ENCODE measurements around the gene C3.
A peak's percentile ranks its signal among the peaks of the same experiment; 100 is the strongest.

C3 gene

GRCh38 chr19:6744381-6745301 is 24.2 kb upstream of the C3 start:
- no peak for DNase-seq

DNA sequence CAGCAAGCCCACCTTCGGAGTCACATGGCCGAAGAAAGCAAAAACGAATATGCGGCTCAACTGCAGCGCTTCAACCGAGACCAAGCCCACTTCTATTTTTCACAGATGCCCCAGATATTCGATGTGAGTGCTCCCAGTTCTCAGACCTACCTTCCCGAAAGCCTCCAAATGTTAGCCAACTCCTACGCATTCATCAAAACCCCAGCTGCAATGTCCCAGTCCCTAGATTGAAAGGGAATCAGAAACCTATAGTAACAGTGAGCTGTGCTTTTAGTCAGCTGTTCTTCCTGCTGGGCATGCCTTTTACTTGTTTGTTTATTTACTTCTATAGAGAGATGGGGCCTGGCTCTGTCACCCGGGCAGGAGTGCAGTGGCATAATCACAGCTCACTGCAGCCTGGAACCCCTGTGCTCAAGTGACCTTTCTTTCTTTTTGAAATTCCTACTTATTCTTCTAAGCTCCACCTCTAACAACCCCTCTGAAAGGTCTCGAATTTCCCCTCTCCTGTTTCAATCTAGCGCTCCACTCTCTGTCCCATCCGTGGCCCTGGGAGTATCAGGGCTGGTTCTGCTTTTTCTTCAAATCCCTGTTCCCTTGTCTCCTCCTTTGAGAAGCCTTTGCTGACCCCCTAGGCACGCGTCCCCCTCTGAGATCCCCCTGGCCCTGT is 23.4 kb upstream of the C3 start:
- DNase-seq = no peak

GRCh38 chr19:6743066-6743465 is 22.6 kb upstream of the C3 start:
- DNase-seq = no peak

DNA sequence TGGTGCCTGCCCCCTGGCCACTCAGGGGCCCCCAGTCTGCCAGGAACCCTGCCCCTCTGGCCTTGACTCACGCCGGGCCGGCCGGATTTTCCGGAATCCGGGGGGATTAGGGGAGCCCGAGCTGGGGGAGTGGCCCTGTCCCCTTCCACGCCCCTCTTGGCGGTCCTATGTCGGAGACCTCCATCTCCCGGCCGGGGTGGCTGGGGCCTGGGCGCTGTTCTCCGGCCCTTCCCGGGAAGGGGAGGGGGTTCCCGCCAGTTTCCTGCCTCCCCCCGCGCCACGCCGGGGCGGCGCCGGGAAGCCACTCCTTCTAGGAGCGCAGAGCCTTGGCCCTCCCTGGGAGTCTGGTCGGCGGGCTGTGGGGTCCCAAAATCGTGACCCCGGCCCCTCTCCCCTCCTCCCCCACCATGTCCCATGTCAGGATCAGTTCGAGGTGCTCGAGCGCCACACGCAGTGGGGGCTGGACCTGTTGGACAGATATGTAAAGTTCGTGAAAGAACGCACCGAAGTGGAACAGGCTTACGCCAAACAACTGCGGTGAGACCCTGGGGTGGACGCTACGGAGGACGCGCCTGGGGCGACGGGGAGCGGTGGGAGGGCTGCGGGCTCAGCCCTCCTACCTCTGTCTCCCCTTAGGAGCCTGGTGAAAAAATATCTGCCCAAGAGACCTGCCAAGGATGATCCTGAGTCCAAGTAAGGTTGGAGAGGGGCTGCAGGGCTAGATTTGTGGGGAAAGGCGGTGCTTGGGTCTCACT is 20.3 kb upstream of the C3 start:
- DNase-seq = no peak

DNA sequence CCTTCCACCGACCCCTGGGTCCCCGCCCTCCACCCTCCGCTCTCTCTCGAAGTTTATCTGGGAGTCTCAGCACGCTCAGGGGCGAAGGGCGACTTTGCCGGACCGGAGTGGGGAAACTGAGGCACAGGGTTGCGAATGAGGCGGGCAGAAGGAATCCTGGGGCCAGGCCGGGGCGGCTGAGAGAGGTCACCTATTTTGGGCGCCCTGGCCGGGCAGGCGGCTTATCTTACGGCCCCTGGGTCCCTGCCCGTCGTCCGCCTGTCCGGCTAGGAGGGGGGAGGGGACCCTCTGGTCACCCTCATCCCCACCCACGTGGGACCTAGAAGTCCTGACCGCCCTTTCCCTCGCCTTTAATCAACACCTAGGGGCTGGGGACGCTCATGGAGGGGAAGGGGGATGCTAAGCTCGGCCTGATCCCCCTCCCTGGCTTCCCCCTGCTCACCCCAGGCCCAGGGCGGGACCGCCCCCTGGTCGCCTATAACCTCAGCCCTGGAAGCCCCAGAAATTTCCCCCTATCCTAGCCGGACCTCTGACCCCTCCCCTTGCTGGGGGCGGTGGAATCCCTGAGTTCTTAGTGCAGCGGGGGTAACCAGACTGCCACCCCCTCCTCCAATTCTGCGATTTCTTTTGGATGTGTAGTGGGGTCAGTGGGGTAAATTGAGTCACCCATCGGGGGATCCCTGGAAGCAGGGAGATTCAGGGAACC is 19.6 kb upstream of the C3 start:
- DNase-seq = peak; percentile 6

GRCh38 chr19:6739390-6739882 is 19.0 kb upstream of the C3 start, which contains the start of gene TRIP10:
Gene TRIP10, plus strand, starts transcription at chr19:6739680. Its CDS starts 82 bp downstream, at chr19:6739762.
- DNase-seq = peak; percentile 23

GRCh38 chr19:6738787-6739389 is 18.4 kb upstream of the C3 start:
- no peak for DNase-seq

DNA sequence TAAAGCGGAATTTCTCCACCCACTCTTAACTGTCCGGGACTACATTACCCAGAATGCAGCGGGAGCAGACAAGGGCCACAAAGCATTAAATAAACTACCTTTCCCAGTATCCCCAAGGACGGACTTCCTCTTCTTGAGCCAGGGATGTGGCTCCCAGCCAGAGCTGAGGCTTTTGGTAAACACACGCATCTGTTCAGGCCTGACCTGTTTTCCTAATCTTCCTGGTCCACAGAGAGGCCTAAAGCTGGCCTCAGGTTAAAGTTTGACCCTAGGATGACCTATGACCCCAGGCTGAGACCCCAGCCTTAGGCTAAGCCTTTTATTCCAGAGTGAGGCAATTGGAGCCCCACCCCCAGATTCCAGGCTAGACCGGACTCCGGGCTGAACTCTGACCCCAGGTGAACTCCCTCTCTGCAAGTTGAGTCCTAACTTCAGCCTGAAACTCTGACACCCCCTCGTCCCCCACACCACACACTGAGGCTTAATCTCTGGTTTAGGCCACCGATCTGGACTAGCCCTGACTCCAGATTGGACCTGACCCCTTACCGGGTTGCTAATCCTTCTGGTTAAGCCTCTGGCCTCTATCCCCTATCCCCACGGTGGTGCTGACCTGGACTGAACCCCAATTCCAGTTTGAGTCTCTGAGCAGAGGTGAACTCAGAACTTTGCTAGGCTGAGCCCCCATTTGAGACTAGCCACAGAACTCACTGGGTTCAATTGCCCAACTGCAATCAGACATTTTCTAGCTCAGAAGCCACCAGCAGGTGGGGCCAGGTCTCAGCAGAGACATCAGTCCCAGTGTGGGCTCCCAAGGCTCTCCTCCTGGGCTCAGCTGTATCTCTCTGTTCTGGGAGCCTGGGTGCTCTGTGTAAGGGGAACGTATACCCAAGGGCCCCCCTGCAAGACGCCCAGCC is 17.7 kb upstream of the C3 start:
- DNase-seq = peak; percentile 32

DNA sequence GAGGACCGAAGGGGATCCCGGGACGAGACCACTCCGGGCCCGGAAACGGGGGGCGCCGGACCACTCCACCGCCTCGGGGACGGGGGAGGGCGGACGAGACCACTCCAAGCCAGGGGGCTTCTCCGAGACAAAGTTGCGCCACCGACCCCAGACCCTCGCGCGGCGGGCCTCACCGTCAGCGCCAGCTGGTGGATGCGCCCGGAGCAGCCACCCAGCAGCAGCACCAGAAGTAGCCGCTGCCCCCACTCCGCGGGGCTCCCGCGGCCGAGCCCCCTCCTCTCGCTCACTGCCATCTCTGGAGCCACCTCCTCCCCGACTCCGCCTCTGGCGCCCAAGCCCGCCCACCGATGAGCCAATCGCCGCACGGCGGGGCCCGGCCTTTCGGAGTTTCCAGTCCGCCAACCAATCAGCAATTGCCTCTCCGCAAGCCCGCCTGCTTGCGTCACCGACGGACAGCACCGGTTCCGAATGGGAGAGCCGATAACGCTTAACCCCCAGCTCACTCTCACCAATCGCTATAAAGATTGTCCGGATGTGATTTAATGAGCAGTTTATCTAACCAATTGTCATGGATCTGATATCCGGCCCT is 16.9 kb upstream of the C3 start, which contains the start of gene GPR108:
Gene GPR108 (minus strand): TSS at position 297 of the 589 bp plus-strand sequence. CDS start 4 bp downstream, at position 293.
- peak; percentile 95 for DNase-seq

GRCh38 chr19:6736917-6737283 is 16.4 kb upstream of the C3 start:
- DNase-seq = no peak

DNA sequence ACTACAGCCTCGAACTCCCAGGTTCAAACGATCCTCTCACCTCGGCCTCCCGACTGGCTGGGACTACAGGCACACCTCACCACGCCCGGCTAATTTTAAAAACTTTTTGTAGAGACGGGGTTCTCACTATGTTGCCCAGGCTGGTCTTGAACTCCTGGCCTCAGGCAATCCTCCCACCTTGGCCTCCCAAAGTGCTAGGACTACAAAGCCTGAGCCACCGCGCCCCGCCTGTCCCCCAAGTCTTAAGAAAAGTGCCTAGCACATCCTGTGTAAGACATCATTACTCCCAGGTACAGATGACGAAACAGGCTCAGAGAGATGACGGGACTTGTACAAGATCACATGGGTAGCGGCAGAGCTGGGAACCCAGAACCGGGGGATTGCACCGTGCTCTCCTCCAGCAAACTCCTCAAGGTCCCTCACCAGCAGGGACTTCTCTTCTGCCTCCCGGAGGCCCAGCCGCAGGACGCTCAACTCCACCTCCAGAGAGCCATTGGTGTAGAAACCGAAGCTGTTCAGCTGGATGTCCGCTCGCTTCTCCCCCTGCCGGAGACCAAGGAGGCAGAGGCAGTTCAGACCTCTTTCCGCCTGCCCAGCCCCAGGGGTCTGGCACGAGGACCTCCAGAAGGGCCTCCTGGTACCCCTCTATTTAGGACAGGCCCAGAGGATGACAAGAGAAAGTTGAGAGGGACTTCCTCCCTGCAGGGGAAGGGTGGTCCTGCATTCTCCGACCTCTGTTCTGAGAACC is 15.9 kb upstream of the C3 start:
- DNase-seq = peak; percentile 27

GRCh38 chr19:6735181-6735911 is 14.9 kb upstream of the C3 start:
- no peak for DNase-seq

- DNase-seq = no peak
Observed at GRCh38 chr19:6734096-6734696, 13.7 kb upstream of the C3 start.

- DNase-seq = no peak
Observed at GRCh38 chr19:6733338-6734095, 13.1 kb upstream of the C3 start.

- no peak for DNase-seq
Observed at GRCh38 chr19:6732803-6733337, 12.4 kb upstream of the C3 start.

- DNase-seq = no peak
Observed at GRCh38 chr19:6731822-6732221, 11.4 kb upstream of the C3 start.

DNA sequence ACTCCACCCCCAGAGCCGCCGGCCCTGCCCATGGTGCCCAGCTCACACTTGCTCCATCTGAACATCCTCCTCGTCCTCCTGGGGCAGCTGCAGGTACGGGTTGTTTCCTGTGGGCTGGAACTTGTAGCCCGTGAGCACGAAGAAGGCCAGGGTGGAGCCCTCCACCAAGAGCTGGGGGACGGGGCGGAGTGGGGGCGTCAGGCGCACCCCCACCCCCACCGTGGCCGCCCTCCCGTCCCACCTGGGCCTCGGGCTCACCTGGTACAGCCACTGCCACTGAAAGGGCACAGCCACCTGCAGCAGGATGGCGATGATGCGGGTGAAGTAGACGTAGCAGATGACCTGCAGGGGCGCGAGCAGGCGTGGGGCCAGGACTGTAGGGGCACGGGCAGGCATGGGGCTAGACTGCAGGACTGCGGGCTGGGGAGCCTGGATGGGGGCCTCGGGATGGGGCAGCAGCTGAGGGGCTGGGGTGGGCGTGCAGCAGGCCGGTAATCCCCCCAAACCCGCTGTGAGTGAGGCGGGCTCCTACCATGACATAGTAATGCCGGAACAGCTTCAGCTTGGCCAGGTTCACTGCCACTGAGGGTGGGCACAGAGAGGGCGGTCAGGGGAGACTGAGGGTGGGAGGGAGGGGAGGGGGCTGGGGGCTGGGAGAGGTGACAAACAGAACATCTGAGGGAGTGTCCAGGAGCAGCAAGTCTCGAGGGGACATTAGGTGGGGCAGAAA is 10.7 kb upstream of the C3 start:
- DNase-seq = no peak
